ENCODE data around the gene ALK. TPM values are rescaled to one million over a fixed set of nuclear protein-coding genes. Genes with fewer than 3 reads are reported as not detected.

ALK gene
- polyA plus RNA-seq, 1 experiment = not detected

DNA sequence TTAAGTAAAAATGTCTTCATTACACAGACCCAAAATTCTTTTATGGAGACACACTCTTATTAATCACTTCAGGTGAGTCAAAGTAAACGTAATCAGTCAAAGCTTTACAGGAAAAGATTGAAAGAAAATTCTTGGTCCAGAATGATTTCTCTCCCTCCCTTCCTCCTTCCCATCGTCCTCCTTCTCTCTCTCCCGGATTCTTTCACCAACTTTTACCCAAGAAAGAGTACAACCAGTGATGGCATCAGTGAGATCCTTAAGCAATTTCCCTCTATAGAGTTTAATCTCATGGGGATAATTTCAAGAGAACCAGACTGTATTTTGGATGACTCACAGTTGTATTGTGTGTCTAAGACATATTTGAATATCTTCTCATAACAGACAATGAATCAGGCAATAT, 258.1 kb downstream of the ALK start:
- ChIA-PET POLR2A (no interaction called here), CTCF (no interaction called here)
- H3K27me3 ChIP-seq (ENCODE audit: control insufficient read depth, insufficient read depth, low read length) = no peaks in the 10 kb centered on the region
- TF ChIP-seq, protein P1, sequence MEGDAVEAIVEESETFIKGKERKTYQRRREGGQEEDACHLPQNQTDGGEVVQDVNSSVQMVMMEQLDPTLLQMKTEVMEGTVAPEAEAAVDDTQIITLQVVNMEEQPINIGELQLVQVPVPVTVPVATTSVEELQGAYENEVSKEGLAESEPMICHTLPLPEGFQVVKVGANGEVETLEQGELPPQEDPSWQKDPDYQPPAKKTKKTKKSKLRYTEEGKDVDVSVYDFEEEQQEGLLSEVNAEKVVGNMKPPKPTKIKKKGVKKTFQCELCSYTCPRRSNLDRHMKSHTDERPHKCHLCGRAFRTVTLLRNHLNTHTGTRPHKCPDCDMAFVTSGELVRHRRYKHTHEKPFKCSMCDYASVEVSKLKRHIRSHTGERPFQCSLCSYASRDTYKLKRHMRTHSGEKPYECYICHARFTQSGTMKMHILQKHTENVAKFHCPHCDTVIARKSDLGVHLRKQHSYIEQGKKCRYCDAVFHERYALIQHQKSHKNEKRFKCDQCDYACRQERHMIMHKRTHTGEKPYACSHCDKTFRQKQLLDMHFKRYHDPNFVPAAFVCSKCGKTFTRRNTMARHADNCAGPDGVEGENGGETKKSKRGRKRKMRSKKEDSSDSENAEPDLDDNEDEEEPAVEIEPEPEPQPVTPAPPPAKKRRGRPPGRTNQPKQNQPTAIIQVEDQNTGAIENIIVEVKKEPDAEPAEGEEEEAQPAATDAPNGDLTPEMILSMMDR (IDR thresholded peaks at IDR 0.05; ENCODE audit: low read depth, low read length) = no peak
- DNase-seq (ENCODE audit: low read depth, low spot score) = no peak
- no peaks in the 10 kb centered on the region for H3K9me3 ChIP-seq (ENCODE audit: control insufficient read depth, insufficient read depth, low read length)
- H3K27ac ChIP-seq (ENCODE audit: low read depth, low read length) = no peak overlapping the region
- no peak overlapping the region for H3K4me3 ChIP-seq (ENCODE audit: low read depth, low read length)

DNA sequence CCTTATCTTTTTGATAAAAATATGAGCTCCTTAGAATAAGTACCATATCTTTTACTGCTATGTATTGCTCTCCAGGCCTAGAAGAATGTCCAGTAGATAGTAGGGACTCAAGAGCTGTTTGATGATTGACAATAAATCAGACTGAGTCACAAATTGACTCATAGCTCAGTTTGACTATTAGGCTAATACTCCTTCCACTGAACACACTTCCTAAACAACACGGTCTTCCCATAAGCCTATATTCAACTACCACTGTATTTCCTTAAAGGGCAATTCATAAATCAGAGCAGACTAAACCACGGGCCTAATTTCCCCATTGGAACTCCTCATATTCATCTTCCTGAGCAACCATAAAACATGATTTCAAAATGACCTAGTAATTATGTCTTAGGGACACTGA, 258.5 kb downstream of the ALK start:
- no peaks in the 10 kb centered on the region for H3K27me3 ChIP-seq (ENCODE audit: control insufficient read depth, insufficient read depth, low read length)
- no peak for DNase-seq (ENCODE audit: low read depth, low spot score)
- TF ChIP-seq, protein P1 (IDR thresholded peaks at IDR 0.05; ENCODE audit: low read depth, low read length) = no peak
- CTCF ChIA-PET = no interaction called here
- POLR2A ChIA-PET = no interaction called here
- no peak overlapping the region for H3K27ac ChIP-seq (ENCODE audit: low read depth, low read length)
- no peak overlapping the region for H3K4me3 ChIP-seq (ENCODE audit: low read depth, low read length)
- H3K9me3 ChIP-seq (ENCODE audit: control insufficient read depth, insufficient read depth, low read length) = no peaks in the 10 kb centered on the region

DNA sequence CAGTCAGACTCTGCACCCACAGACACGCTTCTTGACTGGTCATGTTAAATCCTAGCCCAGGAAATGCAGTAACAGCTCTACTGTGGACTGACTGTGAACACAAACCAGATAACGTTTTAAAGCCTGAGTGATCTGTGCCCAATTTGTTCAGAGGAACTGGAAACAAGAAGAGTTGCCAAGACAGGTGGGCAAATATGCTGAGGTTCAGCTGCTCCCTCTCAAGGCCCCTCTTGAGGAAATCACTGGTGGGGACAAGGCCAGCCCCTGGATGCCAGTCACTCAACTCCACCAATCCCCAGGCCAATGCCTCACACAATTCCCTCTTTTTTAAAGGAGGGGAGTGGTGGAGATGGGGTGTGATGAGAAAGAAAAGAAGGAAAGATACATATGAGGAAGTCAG, 261.2 kb downstream of the ALK start:
- TF ChIP-seq, protein P1 (IDR thresholded peaks at IDR 0.05; ENCODE audit: low read depth, low read length) = no peak
- Histone ChIP-seq H3K9me3 (ENCODE audit: control insufficient read depth, insufficient read depth, low read length) (no peaks in the 10 kb centered on the region), H3K4me3 (ENCODE audit: low read depth, low read length) (no peak overlapping the region), H3K27ac (ENCODE audit: low read depth, low read length) (no peak overlapping the region), H3K27me3 (ENCODE audit: control insufficient read depth, insufficient read depth, low read length) (no peaks in the 10 kb centered on the region)
- CTCF ChIA-PET = no interaction called here
- no peak for DNase-seq (ENCODE audit: low read depth, low spot score)
- POLR2A ChIA-PET = no interaction called here

DNA sequence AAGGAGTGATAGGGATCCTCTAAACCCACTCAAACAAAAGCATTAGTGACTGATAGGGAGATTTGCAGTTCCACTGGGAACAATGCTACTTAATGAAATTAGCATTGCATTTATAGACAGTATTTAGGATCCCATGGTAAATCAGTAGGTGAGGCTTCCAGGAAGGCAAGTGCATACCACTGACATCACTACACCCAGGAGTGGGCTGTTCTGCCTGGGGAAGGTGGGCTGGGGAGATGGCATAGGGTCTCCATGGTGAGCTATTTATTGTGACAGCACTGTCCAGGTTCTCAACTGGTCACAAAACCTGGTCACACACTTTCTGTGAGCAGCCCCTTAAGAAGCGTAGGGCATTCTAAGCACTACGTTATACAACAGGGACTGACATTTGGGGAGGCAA, 262.2 kb downstream of the ALK start:
- CTCF ChIA-PET = no interaction called here
- POLR2A ChIA-PET = no interaction called here
- H3K4me3 ChIP-seq (ENCODE audit: low read depth, low read length) = no peak overlapping the region
- no peaks in the 10 kb centered on the region for H3K27me3 ChIP-seq (ENCODE audit: control insufficient read depth, insufficient read depth, low read length)
- TF ChIP-seq, protein P1 (IDR thresholded peaks at IDR 0.05; ENCODE audit: low read depth, low read length) = no peak
- DNase-seq (ENCODE audit: low read depth, low spot score) = no peak
- no peaks in the 10 kb centered on the region for H3K9me3 ChIP-seq (ENCODE audit: control insufficient read depth, insufficient read depth, low read length)
- no peak overlapping the region for H3K27ac ChIP-seq (ENCODE audit: low read depth, low read length)

DNA sequence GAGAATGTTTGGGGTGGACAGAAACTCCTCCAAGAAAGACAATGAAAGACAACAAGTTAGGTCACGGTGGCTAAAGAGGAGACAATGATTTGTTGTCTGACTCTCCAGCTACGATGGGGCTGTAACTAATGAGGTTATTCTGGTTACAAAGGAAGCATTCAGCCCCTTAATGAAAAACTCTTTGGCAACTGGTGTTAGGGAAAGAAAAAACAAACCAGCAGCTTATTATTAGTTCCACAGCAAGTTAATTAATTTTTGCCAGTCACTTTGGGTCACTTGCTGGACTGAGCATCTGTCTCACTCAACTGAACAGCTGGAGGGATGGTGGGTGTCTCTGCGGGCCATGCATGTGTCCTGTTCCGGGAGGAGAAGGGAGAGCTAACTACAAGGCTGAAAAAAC, 263.7 kb downstream of the ALK start:
- TF ChIP-seq, protein P1 (IDR thresholded peaks at IDR 0.05; ENCODE audit: low read depth, low read length) = no peak
- Histone ChIP-seq H3K27ac (ENCODE audit: low read depth, low read length) (no peak overlapping the region), H3K4me3 (ENCODE audit: low read depth, low read length) (no peak overlapping the region), H3K27me3 (ENCODE audit: control insufficient read depth, insufficient read depth, low read length) (no peaks in the 10 kb centered on the region), H3K9me3 (ENCODE audit: control insufficient read depth, insufficient read depth, low read length) (no peaks in the 10 kb centered on the region)
- ChIA-PET CTCF (no interaction called here), POLR2A (no interaction called here)
- DNase-seq (ENCODE audit: low read depth, low spot score) = no peak
